ENCODE data around the gene SGMS1.

SGMS1 gene

DNA sequence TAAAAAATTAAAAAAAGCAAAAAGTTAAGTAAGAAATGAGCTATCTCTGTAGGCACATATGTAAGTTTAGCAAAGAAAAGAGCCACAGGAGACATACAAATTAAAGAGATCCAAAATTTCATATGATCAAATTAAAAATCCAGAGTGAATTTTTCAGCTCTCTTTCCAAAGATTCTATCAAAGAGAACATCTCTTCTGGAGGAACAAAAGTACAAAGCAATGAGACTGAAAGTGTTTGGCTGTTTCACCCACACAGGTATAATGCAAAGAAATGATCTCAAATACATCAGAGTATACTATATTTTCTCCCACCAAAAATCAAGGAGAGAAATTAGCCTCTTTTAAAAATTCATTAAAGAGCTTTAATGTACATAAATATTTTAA lies 297.6 kb downstream of the SGMS1 start:
- no peaks in the 10 kb centered on the region for H3K4me1 ChIP-seq (ENCODE audit: insufficient read depth, low read length, severe bottlenecking)
- H3K27ac ChIP-seq (ENCODE audit: low read depth, low read length, poor library complexity, severe bottlenecking), result no peak overlapping the region
- H3K9me2 ChIP-seq (ENCODE audit: low read depth, low read length), result no peaks in the 10 kb centered on the region
- no peaks in the 10 kb centered on the region for H3K9me3 ChIP-seq (ENCODE audit: low read length)
- H3K4me2 ChIP-seq (ENCODE audit: low read length), result no peak overlapping the region
- H3K36me3 ChIP-seq (ENCODE audit: insufficient read depth, low read length), result no peaks in the 10 kb centered on the region
- no peak overlapping the region for H3K9ac ChIP-seq (ENCODE audit: low read length)
- H3F3A ChIP-seq (ENCODE audit: insufficient read depth, low read length), result no peaks in the 10 kb centered on the region
- H3K79me2 ChIP-seq (ENCODE audit: insufficient read depth, low read length), result no peaks in the 10 kb centered on the region
- H4K20me1 ChIP-seq (ENCODE audit: insufficient read depth, low read length), result no peaks in the 10 kb centered on the region
- no peak for TF ChIP-seq CTCF (IDR thresholded peaks at IDR 0.05; ENCODE audit: low read length)
- TF ChIP-seq EZH2 (IDR thresholded peaks at IDR 0.05; ENCODE audit: borderline replicate concordance, low read length), result no peak
- no peak overlapping the region for H2AFZ ChIP-seq (ENCODE audit: low read length)
- no peak overlapping the region for H3K4me3 ChIP-seq (ENCODE audit: low read depth, low read length, poor library complexity, severe bottlenecking)
- no peaks in the 10 kb centered on the region for H3K27me3 ChIP-seq (ENCODE audit: insufficient read depth, low read length)

DNA sequence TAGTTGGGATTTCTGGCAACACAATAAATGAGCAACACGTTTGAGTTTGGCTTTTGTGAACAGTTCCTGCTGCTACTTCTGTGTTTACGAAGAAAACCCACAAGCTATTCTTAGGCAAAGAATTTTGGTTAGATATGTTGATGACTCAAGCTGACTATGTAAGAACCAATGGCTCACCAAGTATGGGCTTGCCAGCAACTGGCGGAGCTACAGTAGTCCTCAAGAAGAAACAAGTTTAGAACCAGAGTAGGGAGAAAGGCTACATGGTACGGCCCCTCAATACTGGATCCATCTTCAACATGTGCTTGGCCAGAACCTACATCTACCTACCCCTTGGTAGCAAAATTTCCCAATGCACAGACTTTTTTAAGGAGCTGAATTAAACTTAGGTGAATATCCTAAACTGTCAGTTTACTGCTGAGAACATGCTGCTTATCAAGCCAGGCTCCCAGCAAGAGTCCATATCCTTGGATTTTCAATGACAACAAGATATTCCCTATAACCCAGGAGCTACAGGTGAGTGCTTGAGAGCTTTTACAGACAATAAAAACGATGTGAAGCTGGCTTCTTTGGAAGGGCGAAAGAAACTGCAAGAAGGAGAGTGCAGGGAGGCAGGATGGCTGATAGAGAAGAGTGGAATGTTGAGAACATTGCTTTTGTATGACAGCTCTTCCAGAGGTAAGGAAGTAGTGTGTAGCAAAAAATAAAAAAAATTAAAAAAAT lies 298.1 kb downstream of the SGMS1 start:
- H3K4me1 ChIP-seq (ENCODE audit: insufficient read depth, low read length, severe bottlenecking), result no peaks in the 10 kb centered on the region
- H3K27ac ChIP-seq (ENCODE audit: low read depth, low read length, poor library complexity, severe bottlenecking), result no peak overlapping the region
- H3K4me3 ChIP-seq (ENCODE audit: low read depth, low read length, poor library complexity, severe bottlenecking), result no peak overlapping the region
- TF ChIP-seq EZH2 (IDR thresholded peaks at IDR 0.05; ENCODE audit: borderline replicate concordance, low read length), result no peak
- TF ChIP-seq CTCF (IDR thresholded peaks at IDR 0.05; ENCODE audit: low read length), result no peak
- H3K4me2 ChIP-seq (ENCODE audit: low read length), result no peak overlapping the region
- H3K9me2 ChIP-seq (ENCODE audit: low read depth, low read length), result no peaks in the 10 kb centered on the region
- H3K27me3 ChIP-seq (ENCODE audit: insufficient read depth, low read length), result no peaks in the 10 kb centered on the region
- no peaks in the 10 kb centered on the region for H4K20me1 ChIP-seq (ENCODE audit: insufficient read depth, low read length)
- H3F3A ChIP-seq (ENCODE audit: insufficient read depth, low read length), result no peaks in the 10 kb centered on the region
- no peaks in the 10 kb centered on the region for H3K9me3 ChIP-seq (ENCODE audit: low read length)
- no peaks in the 10 kb centered on the region for H3K36me3 ChIP-seq (ENCODE audit: insufficient read depth, low read length)
- no peaks in the 10 kb centered on the region for H3K79me2 ChIP-seq (ENCODE audit: insufficient read depth, low read length)
- no peak overlapping the region for H3K9ac ChIP-seq (ENCODE audit: low read length)
- H2AFZ ChIP-seq (ENCODE audit: low read length), result no peak overlapping the region

GRCh38 chr10:50324680-50325393 lies 298.9 kb downstream of the SGMS1 start:
- Histone ChIP-seq H3K9ac (ENCODE audit: low read length) (no peak overlapping the region), H3K9me2 (ENCODE audit: low read depth, low read length) (no peaks in the 10 kb centered on the region), H3K27ac (ENCODE audit: low read depth, low read length, poor library complexity, severe bottlenecking) (no peak overlapping the region), H3K36me3 (ENCODE audit: insufficient read depth, low read length) (no peaks in the 10 kb centered on the region), H3K9me3 (ENCODE audit: low read length) (no peaks in the 10 kb centered on the region), H3F3A (ENCODE audit: insufficient read depth, low read length) (no peaks in the 10 kb centered on the region), H2AFZ (ENCODE audit: low read length) (no peak overlapping the region), H3K4me1 (ENCODE audit: insufficient read depth, low read length, severe bottlenecking) (no peaks in the 10 kb centered on the region), H3K27me3 (ENCODE audit: insufficient read depth, low read length) (no peaks in the 10 kb centered on the region), H3K79me2 (ENCODE audit: insufficient read depth, low read length) (no peaks in the 10 kb centered on the region), H4K20me1 (ENCODE audit: insufficient read depth, low read length) (no peaks in the 10 kb centered on the region), H3K4me2 (ENCODE audit: low read length) (no peak overlapping the region), H3K4me3 (ENCODE audit: low read depth, low read length, poor library complexity, severe bottlenecking) (no peak overlapping the region)
- no peak for TF ChIP-seq EZH2 (IDR thresholded peaks at IDR 0.05; ENCODE audit: borderline replicate concordance, low read length)
- TF ChIP-seq CTCF (IDR thresholded peaks at IDR 0.05; ENCODE audit: low read length), result no peak

All from OCI-LY1 (cell line).